Breast epithelium (tissue), 4 donors: ENCODE results near the gene PDZD2. TPM values are rescaled to one million over a fixed set of nuclear protein-coding genes. Genes with fewer than 3 reads are reported as not detected.

Source experiments
- DNase-seq, 2 donors: peaks; one replicate each; pipeline ENCODE4 v3.0.0-alpha.2; 2019; ENCODE audit warnings: low spot score in 2 of 2
- H3K27ac ChIP-seq, 2 donors: fragments of 200-600 bp; sonication (generic) in 1 of 2; one replicate each; pipeline ENCODE4 v1.5.1; 2016 to 2019; ENCODE audit warnings: mild to moderate bottlenecking in 1 of 2
- H3K27me3 ChIP-seq, 2 donors: fragments of 200-600 bp; sonication (generic) in 1 of 2; one replicate each; pipeline versions ENCODE4 v1.5.1 to v1.6.0; 2017 to 2019; ENCODE audit warnings: control low read depth in 1 of 2, mild to moderate bottlenecking in 1 of 2
- H3K36me3 ChIP-seq: fragments of 200-600 bp; one replicate; pipeline ENCODE4 v1.5.1; 2019
- H3K4me1 ChIP-seq, 2 donors: fragments of 200-600 bp; sonication (generic); one replicate each; pipeline ENCODE4 v1.5.1; 2016 to 2019; ENCODE audit warnings: control low read depth in 1 of 2
- H3K4me3 ChIP-seq, 3 donors: fragments of 200-600 bp; sonication (generic); 1 replicate in 2 of 3; 2 replicates in 1 of 3; pipeline ENCODE4 v1.5.1; 2016 to 2019; ENCODE audit warnings: mild to moderate bottlenecking in 3 of 3, moderate library complexity in 2 of 3
- H3K9me3 ChIP-seq, 2 donors: fragments of 200-600 bp; sonication (generic) in 1 of 2; one replicate each; pipeline ENCODE4 v1.5.1; 2016 to 2019; ENCODE audit warnings: control low read depth in 1 of 2
- CTCF ChIP-seq, 3 donors: fragments of 450-650 bp; IDR thresholded peaks; one replicate each; pipeline ENCODE4 v1.5.1; 2016 to 2017; ENCODE audit warnings: antibody characterized with exemption in 3 of 3, mild to moderate bottlenecking in 3 of 3, moderate library complexity in 3 of 3
- POLR2A ChIP-seq: fragments of 450-650 bp; IDR thresholded peaks from one replicate; pipeline ENCODE4 v1.6.1; 2016; ENCODE audit warnings: antibody characterized with exemption, mild to moderate bottlenecking, moderate library complexity
- POLR2AphosphoS5 ChIP-seq, 3 donors: sonication (generic); formaldehyde crosslinking; IDR thresholded peaks; one replicate each; pipeline ENCODE4 v1.6.1; 2017; ENCODE audit warnings: antibody characterized with exemption in 3 of 3
- intact Hi-C: fragments of 100-400 bp; cut with DNase I; formaldehyde crosslinking; loops from one replicate; pipeline ENCODE4 v1.15.1; 2023; ENCODE audit warnings: low total_unique reads
- total RNA-seq, 3 donors: library from RNA; depleted of rRNA; stranded (reverse); fragments of >200 nt; gene quantifications; one replicate each; pipeline ENCODE4 v1.1.0, GENCODE V29; 2016

Gene PDZD2
- total RNA-seq, 3 donors from 2014 or later: 16.8 to 23.3 (median 17.7) TPM

- Histone ChIP-seq H3K4me3 (no peak overlapping the region), H3K4me1 (no peaks in the 10 kb centered on the region), H3K27me3 (no peaks in the 10 kb centered on the region), H3K9me3 (no peaks in the 10 kb centered on the region), H3K36me3 (no peaks in the 10 kb centered on the region), H3K27ac (no peak overlapping the region)
- no peak for DNase-seq
- intact Hi-C loops: no loop called here
- no peak for TF ChIP-seq CTCF (IDR thresholded peaks at IDR 0.05)
- TF ChIP-seq POLR2AphosphoS5 (IDR thresholded peaks at IDR 0.05): no peak
- no peak for TF ChIP-seq POLR2A
These were observed 24.6 kb downstream of the PDZD2 start for GRCh38 chr5:31663519-31663918.

- Histone ChIP-seq H3K36me3 (no peaks in the 10 kb centered on the region), H3K27ac (no peak overlapping the region), H3K27me3 (no peaks in the 10 kb centered on the region), H3K4me1 (no peaks in the 10 kb centered on the region), H3K9me3 (no peaks in the 10 kb centered on the region), H3K4me3 (no peak overlapping the region)
- no peak for DNase-seq
- intact Hi-C loops: no loop called here
- TF ChIP-seq POLR2AphosphoS5 (IDR thresholded peaks at IDR 0.05) (no peak), POLR2A (no peak)
These were observed 25.6 kb downstream of the PDZD2 start for GRCh38 chr5:31664566-31664965.

- intact Hi-C loops: no loop called here
- DNase-seq: no peak
- no peaks in the 10 kb centered on the region for H3K27me3 ChIP-seq
- H3K4me1 ChIP-seq: no peaks in the 10 kb centered on the region
- TF ChIP-seq POLR2A (no peak), POLR2AphosphoS5 (IDR thresholded peaks at IDR 0.05) (no peak), CTCF (IDR thresholded peaks at IDR 0.05) (no peak)
- H3K9me3 ChIP-seq: no peaks in the 10 kb centered on the region
- no peak overlapping the region for H3K4me3 ChIP-seq
- no peak overlapping the region for H3K27ac ChIP-seq
- no peaks in the 10 kb centered on the region for H3K36me3 ChIP-seq
These were observed 32.4 kb downstream of the PDZD2 start for GRCh38 chr5:31671339-31671741.

- H3K36me3 ChIP-seq: no peaks in the 10 kb centered on the region
- intact Hi-C loops: no loop called here
- DNase-seq: no peak
- no peak overlapping the region for H3K4me3 ChIP-seq
- H3K4me1 ChIP-seq: no peaks in the 10 kb centered on the region
- H3K9me3 ChIP-seq: no peaks in the 10 kb centered on the region
- no peaks in the 10 kb centered on the region for H3K27me3 ChIP-seq
- no peak overlapping the region for H3K27ac ChIP-seq
- no peak for TF ChIP-seq CTCF (IDR thresholded peaks at IDR 0.05)
- TF ChIP-seq POLR2A: no peak
- no peak for TF ChIP-seq POLR2AphosphoS5 (IDR thresholded peaks at IDR 0.05)
These were observed 35.5 kb downstream of the PDZD2 start for GRCh38 chr5:31674371-31674951.

GRCh38 chr5:31675472-31675871 lies 36.5 kb downstream of the PDZD2 start:
- TF ChIP-seq CTCF (IDR thresholded peaks at IDR 0.05) (no peak), POLR2AphosphoS5 (IDR thresholded peaks at IDR 0.05) (no peak), POLR2A (no peak)
- Histone ChIP-seq H3K9me3 (no peaks in the 10 kb centered on the region), H3K27me3 (no peaks in the 10 kb centered on the region), H3K4me1 (no peaks in the 10 kb centered on the region), H3K4me3 (no peak overlapping the region), H3K27ac (no peak overlapping the region), H3K36me3 (no peaks in the 10 kb centered on the region)
- DNase-seq: no peak
- intact Hi-C loops: no loop called here

- H3K4me3 ChIP-seq: no peak overlapping the region
- intact Hi-C loops: no loop called here
These were observed 39.2 kb downstream of the PDZD2 start for GRCh38 chr5:31678180-31678579.

More at GRCh38 chr5:31678180-31678579, 39.2 kb downstream of the PDZD2 start:
- Histone ChIP-seq H3K36me3 (no peaks in the 10 kb centered on the region), H3K27me3 (no peaks in the 10 kb centered on the region), H3K4me1 (no peaks in the 10 kb centered on the region), H3K9me3 (no peaks in the 10 kb centered on the region), H3K27ac (no peak overlapping the region)
- DNase-seq: no peak
- TF ChIP-seq CTCF (IDR thresholded peaks at IDR 0.05) (no peak), POLR2AphosphoS5 (IDR thresholded peaks at IDR 0.05) (no peak), POLR2A (no peak)
